HuH-7 (cell line): ENCODE data around the gene STAT5A.
"Not testable (repeated sequence)": the region's sequence is repeated elsewhere in the genome, so short reads cannot be mapped to it uniquely, and the experiment has no call there.

ENCODE experiments used
- DNase-seq: peaks from one replicate; pipeline ENCODE4 v3.0.0; 2011; ENCODE audit warnings: low spot score

STAT5A gene

GRCh38 chr17:42308446-42308845, 20.1 kb downstream of the STAT5A start:
- no peak for DNase-seq

GRCh38 chr17:42309142-42309541, 20.8 kb downstream of the STAT5A start:
- no peak for DNase-seq

- DNase-seq = no peak
These were observed 21.9 kb downstream of the STAT5A start for GRCh38 chr17:42309986-42310786.

- no peak for DNase-seq
These were observed 22.5 kb downstream of the STAT5A start for GRCh38 chr17:42310787-42311215.

GRCh38 chr17:42311240-42312034, 23.1 kb downstream of the STAT5A start:
- DNase-seq = peak; percentile 97

GRCh38 chr17:42312035-42312284, 23.7 kb downstream of the STAT5A start:
- no peak for DNase-seq

- peak; percentile 93 for DNase-seq
These were observed 24.2 kb downstream of the STAT5A start for GRCh38 chr17:42312285-42313130.

GRCh38 chr17:42313389-42313772, 25.1 kb downstream of the STAT5A start:
- no peak for DNase-seq

GRCh38 chr17:42313773-42314566, 25.7 kb downstream of the STAT5A start:
- DNase-seq = no peak

GRCh38 chr17:42315402-42316156, 27.3 kb downstream of the STAT5A start:
- DNase-seq = no peak

GRCh38 chr17:42316755-42317154, 28.5 kb downstream of the STAT5A start:
- no peak for DNase-seq

GRCh38 chr17:42317266-42317845, 29.1 kb downstream of the STAT5A start:
- peak; percentile 61 for DNase-seq

GRCh38 chr17:42317967-42318366, 29.7 kb downstream of the STAT5A start:
- not testable (repeated sequence) for DNase-seq

- DNase-seq = no peak
These were observed 33.3 kb downstream of the STAT5A start for GRCh38 chr17:42321555-42321954.

GRCh38 chr17:42322382-42323267, 34.3 kb downstream of the STAT5A start:
- peak; percentile 93 for DNase-seq

GRCh38 chr17:42323268-42323773, 35.0 kb downstream of the STAT5A start:
- no peak for DNase-seq

- DNase-seq = no peak
These were observed 36.7 kb downstream of the STAT5A start for GRCh38 chr17:42325026-42325425.

- DNase-seq = no peak
These were observed 41.0 kb downstream of the STAT5A start for GRCh38 chr17:42329025-42329976.
